HCT116 (cell line): ENCODE measurements around the gene PPP2R5C. TPM values are rescaled to one million over a fixed set of nuclear protein-coding genes. Genes with fewer than 3 reads are reported as not detected.

Experiments
- ATAC-seq: fragments of 200-7000 bp; cut with Tn5 transposase; 2 replicates; pipeline ENCODE4 v1.9.1; 2020; ENCODE audit warnings: mild to moderate bottlenecking, moderate library complexity
- BruUV-seq: library from RNA; stranded (reverse); fragments of 400-500 nt; replicated peaks from 2 replicates; lab custom pipeline; 2021; lab: Mats Ljungman, UMichigan
- CTCF ChIA-PET: fragments of 300-600 bp; sonication (Branson Sonifier 250); formaldehyde crosslinking; loops from one replicate; lab custom pipeline; 2021; ENCODE audit warnings: antibody characterized with exemption; lab: Charles Lee
- POLR2A ChIA-PET: fragments of 300-600, 350-600 bp; sonication (Branson Sonifier 250); formaldehyde crosslinking; loops from one replicate; lab custom pipeline; 2021; ENCODE audit warnings: antibody characterized with exemption; lab: Charles Lee
- RAD21 ChIA-PET, 2 experiments: fragments of 300-600 bp; sonication (Branson Sonifier 250); formaldehyde crosslinking; loops; one replicate each; lab custom pipeline; 2023; ENCODE audit warnings: low total read pairs in 2 of 2; ENCODE audit not compliant: uncharacterized antibody in 2 of 2, unreplicated experiment in 2 of 2, low non-redundant PET in 1 of 2; lab: Charles Lee
- DNase-seq: peaks from one replicate; pipeline ENCODE4 v3.0.0-alpha.2; 2010; ENCODE audit warnings: low read depth, low spot score
- H2AFZ ChIP-seq: fragments of 200-600 bp; shearing (Covaris generic), sonication (generic); 2 replicates; pipeline ENCODE4 v1.6.1; 2017; ENCODE audit warnings: low read depth, mixed run types, mixed read lengths, antibody characterized with exemption, low read length; ENCODE audit not compliant: poor library complexity, severe bottlenecking
- H3K27ac ChIP-seq: 2 replicates; pipeline ENCODE4 v1.5.1; 2012; ENCODE audit warnings: low read depth, low read length
- H3K27me3 ChIP-seq: fragments of 200-600 bp; sonication (generic); 2 replicates; pipeline ENCODE4 v1.6.1; 2016; ENCODE audit warnings: mixed run types, low read length, mixed read lengths; ENCODE audit not compliant: insufficient read depth
- H3K36me3 ChIP-seq, 2 experiments: fragments of 200-500 bp in 1 of 2; fragments of 200-600 bp in 1 of 2; sonication (Bioruptor generic) in 1 of 2; sonication (generic) in 1 of 2; 2 replicates each; pipeline versions ENCODE4 v1.5.1 to v1.6.1; 2014 to 2016; ENCODE audit warnings: low read length in 2 of 2, inconsistent platforms in 1 of 2, mixed read lengths in 1 of 2, mixed run types in 1 of 2; ENCODE audit not compliant: insufficient read depth in 2 of 2, control insufficient read depth in 1 of 2
- H3K4me1 ChIP-seq, 2 experiments: fragments of 200-600 bp in 1 of 2; sonication (generic) in 1 of 2; 2 replicates each; pipeline versions ENCODE4 v1.5.1 to v1.6.1; 2012 to 2017; ENCODE audit warnings: low read length in 2 of 2, inconsistent platforms in 1 of 2, mild to moderate bottlenecking in 1 of 2, mixed read lengths in 1 of 2, mixed run types in 1 of 2, moderate library complexity in 1 of 2; ENCODE audit not compliant: insufficient read depth in 2 of 2, control insufficient read depth in 1 of 2
- H3K4me2 ChIP-seq: fragments of 200-600 bp; sonication (generic); 2 replicates; pipeline ENCODE4 v1.6.1; 2017; ENCODE audit warnings: mixed run types, low read length, mixed read lengths
- H3K4me3 ChIP-seq, 2 experiments: fragments of 200-600 bp in 1 of 2; sonication (generic) in 1 of 2; replicated peaks in 1 of 2; 2 replicates each; pipeline ENCODE4 v1.5.1; 2011 to 2016; ENCODE audit warnings: low read length in 2 of 2, control low read depth in 1 of 2, low read depth in 1 of 2, mild to moderate bottlenecking in 1 of 2, mixed read lengths in 1 of 2, mixed run types in 1 of 2
- H3K79me2 ChIP-seq: fragments of 200-600 bp; sonication (generic); 2 replicates; pipeline ENCODE4 v1.6.1; 2017; ENCODE audit warnings: mild to moderate bottlenecking, mixed run types, low read length, moderate library complexity, mixed read lengths; ENCODE audit not compliant: insufficient read depth
- H3K9ac ChIP-seq: fragments of 200-600 bp; sonication (generic); 2 replicates; pipeline ENCODE4 v1.6.1; 2016; ENCODE audit warnings: low read length, mixed read lengths
- H3K9me2 ChIP-seq: fragments of 200-600 bp; sonication (generic), shearing (Covaris generic); 2 replicates; pipeline ENCODE4 v1.6.1; 2017; ENCODE audit warnings: mixed run types, mild to moderate bottlenecking, moderate library complexity; ENCODE audit not compliant: insufficient read depth
- H3K9me3 ChIP-seq, 2 experiments: fragments of 200-500 bp in 1 of 2; fragments of 200-600 bp in 1 of 2; sonication (Bioruptor generic) in 1 of 2; sonication (generic) in 1 of 2; 2 replicates each; pipeline ENCODE4 v1.6.1; 2014 to 2017; ENCODE audit warnings: low read length in 2 of 2, mixed read lengths in 2 of 2, inconsistent platforms in 1 of 2, low read depth in 1 of 2, mild to moderate bottlenecking in 1 of 2, mixed run types in 1 of 2, moderate library complexity in 1 of 2; ENCODE audit not compliant: control insufficient read depth in 1 of 2, insufficient read depth in 1 of 2
- H4K20me1 ChIP-seq: fragments of 200-600 bp; sonication (generic), shearing (Covaris generic); 2 replicates; pipeline ENCODE4 v1.6.1; 2017; ENCODE audit warnings: mixed run types, mild to moderate bottlenecking, moderate library complexity; ENCODE audit not compliant: insufficient read depth
- CEBPB ChIP-seq: IDR thresholded peaks from 2 replicates; pipeline ENCODE4 v1.6.1; 2012; ENCODE audit warnings: low read depth
- EGR1 ChIP-seq: IDR thresholded peaks from 2 replicates; pipeline ENCODE4 v1.6.1; 2012; ENCODE audit warnings: low read depth
- JUND ChIP-seq: IDR thresholded peaks from 2 replicates; pipeline ENCODE4 v1.6.1; 2012
- RAD21 ChIP-seq: IDR thresholded peaks from 2 replicates; pipeline ENCODE4 v1.6.1; 2012; ENCODE audit warnings: low read depth, mild to moderate bottlenecking
- SIN3A ChIP-seq: IDR thresholded peaks from 2 replicates; pipeline ENCODE4 v1.6.1; 2012; ENCODE audit warnings: low read depth
- ZFX ChIP-seq: fragments of 450-650 bp; IDR thresholded peaks from 2 replicates; pipeline ENCODE4 v1.6.1; 2017
- intact Hi-C: fragments of 100-400 bp; cut with micrococcal nuclease; formaldehyde crosslinking; loops from 2 replicates; pipeline ENCODE4 v1.10.0; 2022
- total RNA-seq: library from RNA; stranded (reverse); gene quantifications from one replicate; pipeline ENCODE4 v1.2.1, GENCODE V29; 2021; ENCODE audit not compliant: unreplicated experiment
- TF ChIP-seq, protein P1 (sequence below): IDR thresholded peaks from 2 replicates; pipeline ENCODE4 v1.6.1; 2011; ENCODE audit warnings: mild to moderate bottlenecking, low read length, moderate library complexity; ENCODE audit not compliant: insufficient replicate concordance; ENCODE audit errors: extremely low read depth
- TF ChIP-seq, protein P2 (sequence below), 3 experiments: fragments of 200-600 bp in 1 of 3; sonication (generic) in 1 of 3; IDR thresholded peaks in 2 of 3; conservative IDR thresholded peaks in 1 of 3; 2 replicates each; pipeline ENCODE4 v1.5.1; 2012 to 2017; ENCODE audit warnings: low read depth in 2 of 3, low read length in 2 of 3, antibody characterized with exemption in 1 of 3, borderline replicate concordance in 1 of 3, control low read depth in 1 of 3, mild to moderate bottlenecking in 1 of 3, mixed read lengths in 1 of 3, mixed run types in 1 of 3, moderate library complexity in 1 of 3; ENCODE audit not compliant: insufficient read depth in 1 of 3

The PPP2R5C gene
- total RNA-seq, 1 experiment from 2014 or later = 117 TPM

DNA sequence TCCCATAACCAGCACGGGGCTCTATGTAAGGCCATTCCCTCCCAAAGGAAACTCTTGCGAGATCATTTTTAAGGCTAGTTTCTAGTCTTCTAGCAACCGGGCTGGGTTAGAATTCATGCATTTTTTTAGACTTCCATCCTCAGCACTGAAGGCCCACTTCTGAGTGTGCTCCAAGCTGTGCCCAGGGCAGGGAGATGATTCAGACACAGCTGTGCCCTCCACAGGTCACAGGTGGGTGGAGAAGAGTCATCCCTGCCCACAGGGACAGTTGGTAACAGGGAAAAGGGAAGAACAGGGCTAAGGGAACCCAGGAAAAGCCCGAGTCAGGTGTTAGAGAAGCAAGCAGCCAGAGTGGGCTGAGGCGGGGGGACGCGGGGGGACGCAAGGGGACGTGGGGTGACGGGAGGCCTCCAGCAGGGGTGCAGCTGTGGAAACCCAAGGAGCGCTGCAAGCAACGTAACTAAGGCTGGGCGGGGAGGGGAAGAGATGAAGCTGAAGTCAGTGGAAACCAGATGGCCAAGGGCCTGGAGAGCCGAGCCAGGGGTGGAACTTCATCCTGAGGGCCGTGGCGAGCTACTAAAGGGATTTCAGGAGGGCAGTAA is 27.2 kb upstream of the PPP2R5C start:
- peak overlapping the region; percentile 5; the same call in 1 of the 2 replicates for H3K27ac ChIP-seq
- H3K4me1 ChIP-seq = peaks cover 21 to 49% of the 10 kb centered on the region in 2 experiments
- H3K9me3 ChIP-seq = no peaks in the 10 kb centered on the region
- H4K20me1 ChIP-seq = no peaks in the 10 kb centered on the region
- no peak for ATAC-seq
- ChIA-PET RAD21 (no interaction called here), POLR2A (no interaction called here)
- no peaks in the 10 kb centered on the region for H3K9me2 ChIP-seq
- no peaks in the 10 kb centered on the region for H3K79me2 ChIP-seq
- no peak for DNase-seq
- H2AFZ ChIP-seq = no peak overlapping the region
- TF ChIP-seq RAD21 (no peak), JUND (peak; percentile 19; the same call in 1 of the 2 replicates), EGR1 (peak; percentile 52; the same call in 1 of the 2 replicates)
- TF ChIP-seq, all 23 proteins: peak for 2
- Histone ChIP-seq H3K4me3 (no peak overlapping the region), H3K9ac (no peak overlapping the region), H3K27me3 (no peaks in the 10 kb centered on the region), H3K36me3 (no peaks in the 10 kb centered on the region), H3K4me2 (peak overlapping the region; percentile 47)
- no TSS peak for BruUV-seq
- intact Hi-C loops = no loop called here
- CTCF ChIA-PET = interaction anchor here (1.9 kb wide), 1 partner anchor 26 kb away, joined by 4 read pairs; no protein-coding TSS in a partner anchor

DNA sequence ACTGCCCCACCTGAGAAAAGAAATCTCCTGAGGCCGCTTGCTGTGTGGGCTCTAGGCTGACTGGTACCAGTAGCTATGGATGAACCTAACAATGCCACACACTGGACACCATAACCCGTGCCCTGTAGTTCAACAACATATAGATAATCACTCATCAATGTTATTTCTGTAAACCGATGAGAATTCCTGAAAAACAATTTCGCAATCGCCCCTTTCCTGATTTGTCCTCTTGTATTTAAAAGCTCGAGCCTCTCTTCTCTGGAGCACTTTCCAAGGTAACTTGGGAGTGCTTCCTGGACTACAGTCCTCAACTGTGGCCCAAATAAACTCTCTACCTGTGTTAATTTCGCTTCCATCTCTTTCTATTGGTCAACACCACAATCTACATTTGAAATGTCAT is 26.1 kb upstream of the PPP2R5C start:
- no peak overlapping the region for H3K4me2 ChIP-seq
- TF ChIP-seq ZFX = no peak
- TF ChIP-seq CEBPB = peak; percentile 45; the same call in 1 of the 2 replicates
- no peak for TF ChIP-seq SIN3A
- TF ChIP-seq RAD21 = no peak
- TF ChIP-seq, protein P1, sequence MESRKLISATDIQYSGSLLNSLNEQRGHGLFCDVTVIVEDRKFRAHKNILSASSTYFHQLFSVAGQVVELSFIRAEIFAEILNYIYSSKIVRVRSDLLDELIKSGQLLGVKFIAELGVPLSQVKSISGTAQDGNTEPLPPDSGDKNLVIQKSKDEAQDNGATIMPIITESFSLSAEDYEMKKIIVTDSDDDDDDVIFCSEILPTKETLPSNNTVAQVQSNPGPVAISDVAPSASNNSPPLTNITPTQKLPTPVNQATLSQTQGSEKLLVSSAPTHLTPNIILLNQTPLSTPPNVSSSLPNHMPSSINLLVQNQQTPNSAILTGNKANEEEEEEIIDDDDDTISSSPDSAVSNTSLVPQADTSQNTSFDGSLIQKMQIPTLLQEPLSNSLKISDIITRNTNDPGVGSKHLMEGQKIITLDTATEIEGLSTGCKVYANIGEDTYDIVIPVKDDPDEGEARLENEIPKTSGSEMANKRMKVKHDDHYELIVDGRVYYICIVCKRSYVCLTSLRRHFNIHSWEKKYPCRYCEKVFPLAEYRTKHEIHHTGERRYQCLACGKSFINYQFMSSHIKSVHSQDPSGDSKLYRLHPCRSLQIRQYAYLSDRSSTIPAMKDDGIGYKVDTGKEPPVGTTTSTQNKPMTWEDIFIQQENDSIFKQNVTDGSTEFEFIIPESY = no peak
- TF ChIP-seq, protein P2, sequence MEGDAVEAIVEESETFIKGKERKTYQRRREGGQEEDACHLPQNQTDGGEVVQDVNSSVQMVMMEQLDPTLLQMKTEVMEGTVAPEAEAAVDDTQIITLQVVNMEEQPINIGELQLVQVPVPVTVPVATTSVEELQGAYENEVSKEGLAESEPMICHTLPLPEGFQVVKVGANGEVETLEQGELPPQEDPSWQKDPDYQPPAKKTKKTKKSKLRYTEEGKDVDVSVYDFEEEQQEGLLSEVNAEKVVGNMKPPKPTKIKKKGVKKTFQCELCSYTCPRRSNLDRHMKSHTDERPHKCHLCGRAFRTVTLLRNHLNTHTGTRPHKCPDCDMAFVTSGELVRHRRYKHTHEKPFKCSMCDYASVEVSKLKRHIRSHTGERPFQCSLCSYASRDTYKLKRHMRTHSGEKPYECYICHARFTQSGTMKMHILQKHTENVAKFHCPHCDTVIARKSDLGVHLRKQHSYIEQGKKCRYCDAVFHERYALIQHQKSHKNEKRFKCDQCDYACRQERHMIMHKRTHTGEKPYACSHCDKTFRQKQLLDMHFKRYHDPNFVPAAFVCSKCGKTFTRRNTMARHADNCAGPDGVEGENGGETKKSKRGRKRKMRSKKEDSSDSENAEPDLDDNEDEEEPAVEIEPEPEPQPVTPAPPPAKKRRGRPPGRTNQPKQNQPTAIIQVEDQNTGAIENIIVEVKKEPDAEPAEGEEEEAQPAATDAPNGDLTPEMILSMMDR (IDR thresholded peaks at IDR 0.05 in 2 of 3, conservative IDR thresholded peaks at IDR 0.05 in 1 of 3; ENCODE audit: borderline replicate concordance in 1 of 3, insufficient read depth in 1 of 3, low read depth in 2 of 3, low read length in 2 of 3) = no peak
- DNase-seq (no peak), ATAC-seq (no peak)
- H3K4me3 ChIP-seq = no peak overlapping the region
- H3K9me2 ChIP-seq = no peaks in the 10 kb centered on the region
- H4K20me1 ChIP-seq = no peaks in the 10 kb centered on the region
- no peak overlapping the region for H3K9ac ChIP-seq
- ChIA-PET RAD21 (no interaction called here), POLR2A (no interaction called here), CTCF (interaction anchor here (1.9 kb wide), 1 partner anchor 25 kb away, joined by 4 read pairs; no protein-coding TSS in a partner anchor)
- no peaks in the 10 kb centered on the region for H3K36me3 ChIP-seq
- H3K4me1 ChIP-seq = peaks cover 21 to 47% of the 10 kb centered on the region in 2 experiments
- no TSS peak for BruUV-seq
- H3K27me3 ChIP-seq = no peaks in the 10 kb centered on the region
- no peak overlapping the region for H2AFZ ChIP-seq
- no peaks in the 10 kb centered on the region; a peak in 2 of 4 replicates for H3K9me3 ChIP-seq
- intact Hi-C loops = no loop called here
- H3K27ac ChIP-seq = no peak overlapping the region
- no peaks in the 10 kb centered on the region for H3K79me2 ChIP-seq
